ENCODE data around the gene ZAR1L.

Gene ZAR1L

DNA sequence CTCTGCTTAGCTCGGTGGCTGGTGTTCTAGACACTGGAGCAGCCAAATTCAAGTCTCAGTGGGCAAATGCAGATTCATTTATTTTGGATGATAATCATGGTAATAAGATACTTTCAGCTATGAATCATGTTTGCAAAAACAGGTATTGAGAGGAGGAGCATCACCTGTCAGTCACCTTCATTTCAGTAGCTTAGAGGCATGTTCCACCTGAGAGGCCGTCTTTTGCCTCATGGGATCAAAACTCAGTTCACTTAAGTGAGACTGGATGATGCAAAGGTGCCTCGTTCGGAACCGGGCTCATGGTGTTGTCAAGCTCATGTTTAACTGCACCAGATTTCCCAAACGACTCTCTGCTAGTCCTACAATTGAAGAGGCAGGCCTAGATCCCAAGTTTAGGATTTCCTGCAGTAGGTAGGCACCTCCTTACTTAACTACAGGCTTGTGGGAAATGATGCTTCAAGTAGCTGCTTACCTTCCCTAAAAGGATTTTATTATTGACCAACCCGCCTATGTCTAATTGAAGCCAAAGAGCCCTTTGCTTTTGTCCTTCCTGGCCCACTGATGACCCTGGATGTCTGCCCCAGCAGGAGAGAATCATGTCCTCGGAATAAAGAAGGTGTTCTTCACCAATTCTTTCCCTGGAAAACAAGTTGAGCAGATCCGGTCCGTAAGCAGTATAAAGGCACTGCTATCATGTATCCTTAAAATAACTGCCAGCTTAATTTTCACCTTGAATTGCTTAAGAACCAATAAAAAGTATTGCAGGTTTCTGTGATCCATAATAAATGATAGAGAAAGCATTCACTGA, 60.0 kb downstream of the ZAR1L start:
- no peak for DNase-seq

DNA sequence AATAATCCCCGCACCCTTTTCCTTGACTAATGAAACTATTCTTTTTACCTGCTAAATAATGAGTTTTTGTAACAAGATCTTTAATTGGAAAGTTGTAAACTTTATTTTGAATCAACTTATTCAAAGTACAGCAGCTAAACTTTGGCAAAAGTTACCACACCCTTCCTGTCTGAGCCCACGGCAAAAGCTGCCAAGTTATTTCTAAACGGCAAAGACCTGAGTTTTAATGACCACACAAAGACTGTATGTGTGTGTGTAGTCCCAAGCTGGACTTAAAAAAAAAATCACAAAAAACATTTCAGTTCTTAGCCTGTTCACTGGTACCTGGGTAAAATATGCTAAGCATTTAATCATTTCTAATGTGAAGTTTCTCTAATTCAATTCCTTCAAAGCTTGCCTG, 60.7 kb downstream of the ZAR1L start:
- no peak for DNase-seq

DNA sequence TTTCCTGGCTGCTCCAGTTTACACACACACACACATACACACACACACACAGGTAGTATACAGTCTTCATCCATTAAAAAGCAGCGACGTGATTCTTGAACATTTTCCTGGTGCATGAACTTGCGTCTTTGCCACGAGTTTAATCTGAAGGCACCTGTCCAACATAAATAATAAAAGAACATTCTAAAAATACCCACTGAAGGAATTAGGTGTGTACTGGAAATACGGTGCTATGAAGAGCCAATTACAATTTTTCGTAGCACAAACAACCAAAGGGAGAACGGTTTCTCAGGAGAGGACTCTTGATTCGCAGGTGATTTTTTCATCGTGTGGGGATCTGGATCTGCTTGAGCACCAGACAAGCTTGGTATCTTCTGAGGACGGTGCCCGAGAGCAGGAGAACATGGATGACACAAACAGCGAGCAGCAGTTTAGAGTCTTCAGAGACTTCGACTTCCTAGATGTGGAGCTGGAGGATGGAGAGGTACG, 61.2 kb downstream of the ZAR1L start:
- no peak for DNase-seq
